ENCODE data around the gene DPH6. TPM values are rescaled to one million over a fixed set of nuclear protein-coding genes. Genes with fewer than 3 reads are reported as not detected.

Gene DPH6
- total and polyA plus RNA-seq, 4 experiments from 2014 or later: 11.5 to 28.3 (median 18.5) TPM

DNA sequence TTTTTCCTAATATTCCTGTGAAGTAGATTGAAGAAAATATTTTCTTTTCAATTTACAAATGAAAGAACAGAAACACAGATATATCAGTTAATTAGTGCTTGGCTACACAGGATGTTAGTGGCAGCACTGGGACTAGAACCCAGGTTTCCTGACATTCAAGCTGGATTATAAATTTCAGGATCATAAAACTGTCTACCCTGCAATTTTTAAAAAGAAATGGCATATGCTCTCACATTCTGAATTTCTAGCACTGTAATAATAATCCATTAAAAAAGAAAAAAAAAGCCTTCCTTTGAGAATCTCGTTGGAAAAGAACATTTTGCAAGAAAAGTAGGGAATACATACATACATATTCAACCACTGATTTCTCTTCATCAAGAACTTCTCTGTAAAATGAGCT, 9.3 kb upstream of the DPH6 start:
- no peaks in the 10 kb centered on the region for H3K4me1 ChIP-seq (ENCODE audit: insufficient read depth, low read length)
- Mint-ChIP-seq H3K4me3 (no peak overlapping the region), H3K27me3 (no peaks in the 10 kb centered on the region), H3K4me1 (no peaks in the 10 kb centered on the region), H3K9me3 (no peaks in the 10 kb centered on the region), H3K36me3 (no peaks in the 10 kb centered on the region), H3K27ac (no peak overlapping the region)
- H3K27ac ChIP-seq (ENCODE audit: low read depth, low read length): no peak overlapping the region
- intact Hi-C loops (cut with micrococcal nuclease): no loop called here
- POLR2A ChIA-PET (ENCODE audit: partially characterized antibody): interaction anchor here (1.5 kb wide), 1 partner anchor 9 kb away, joined by 6 read pairs; the partner anchor contains the start of gene DPH6
- no peak for DNase-seq
- H3K27me3 ChIP-seq (ENCODE audit: insufficient read depth, low read length): no peaks in the 10 kb centered on the region
- H3K9me3 ChIP-seq (ENCODE audit: control insufficient read depth in 1 of 2, low read length in 2 of 2): no peaks in the 10 kb centered on the region
- H3K4me3 ChIP-seq (ENCODE audit: low read length in 2 of 2): no peak overlapping the region
- CTCF ChIA-PET (ENCODE audit: partially characterized antibody): no interaction called here
- H3K36me3 ChIP-seq (ENCODE audit: insufficient read depth, low read length): no peaks in the 10 kb centered on the region

DNA sequence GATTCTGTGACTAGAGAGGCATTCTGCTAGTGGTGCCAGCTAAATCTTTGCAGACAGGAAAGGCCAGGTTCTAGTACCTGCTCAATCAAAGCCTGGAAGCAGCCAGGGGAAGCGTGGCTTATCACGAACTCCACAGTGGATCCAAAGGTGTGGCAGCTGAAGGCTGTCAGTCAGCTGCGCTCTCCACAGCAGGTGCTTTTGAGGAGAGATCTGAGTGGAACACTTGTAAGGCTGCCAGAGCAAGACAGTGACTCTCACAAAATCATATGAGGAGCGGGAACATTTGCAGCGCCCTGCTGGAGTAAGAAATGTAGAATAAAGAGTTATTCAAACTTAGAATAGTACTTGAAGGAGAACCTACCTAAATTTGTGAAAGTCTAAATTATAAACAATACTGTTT, 5.0 kb upstream of the DPH6 start:
- intact Hi-C loops (cut with micrococcal nuclease): no loop called here
- CTCF ChIA-PET (ENCODE audit: partially characterized antibody): no interaction called here
- peaks cover 0 to 2% of the 10 kb centered on the region in 2 donors for H3K36me3 Mint-ChIP-seq

DNA sequence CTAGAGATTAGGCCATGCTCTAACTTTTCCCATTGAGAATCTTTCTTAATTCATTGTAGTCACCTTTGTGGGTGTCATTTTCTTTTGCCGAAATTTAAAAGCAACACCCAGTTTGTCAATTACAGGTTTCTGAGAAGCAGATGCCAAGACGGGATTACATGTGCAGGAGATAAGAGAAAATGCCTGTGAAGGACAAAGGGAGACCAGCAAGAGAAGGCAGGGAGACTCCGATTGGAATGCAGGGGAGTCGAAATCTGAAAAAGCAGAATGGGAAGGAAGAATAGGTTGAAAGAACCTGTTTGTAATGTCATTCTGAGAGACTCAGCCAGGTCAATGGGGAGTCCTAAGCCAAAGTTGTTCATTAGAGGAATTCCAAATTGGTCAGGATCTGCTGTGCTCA, 3.6 kb upstream of the DPH6 start:
- Histone ChIP-seq H3K27me3 (ENCODE audit: insufficient read depth, low read length) (no peaks in the 10 kb centered on the region), H3K27ac (ENCODE audit: low read depth, low read length) (no peak overlapping the region), H3K36me3 (ENCODE audit: insufficient read depth, low read length) (no peaks in the 10 kb centered on the region), H3K9me3 (ENCODE audit: control insufficient read depth in 1 of 2, low read length in 2 of 2) (no peaks in the 10 kb centered on the region), H3K4me3 (ENCODE audit: low read length in 2 of 2) (no peak overlapping the region), H3K4me1 (ENCODE audit: insufficient read depth, low read length) (peaks cover 17% of the 10 kb centered on the region)
- ChIA-PET POLR2A (ENCODE audit: partially characterized antibody) (no interaction called here), CTCF (ENCODE audit: partially characterized antibody) (no interaction called here)
- DNase-seq: no peak
- H3K27me3 Mint-ChIP-seq: no peaks in the 10 kb centered on the region
- no peak overlapping the region for H3K27ac Mint-ChIP-seq
- no peaks in the 10 kb centered on the region for H3K9me3 Mint-ChIP-seq
- H3K4me3 Mint-ChIP-seq: no peak overlapping the region
- intact Hi-C loops (cut with micrococcal nuclease): loop anchor here (5.0 kb wide), 1 partner anchor 1447 kb away; the partner anchor contains the start of genes EMC7 and PGBD4
- peaks cover 0 to 8% of the 10 kb centered on the region in 2 donors for H3K36me3 Mint-ChIP-seq
- H3K4me1 Mint-ChIP-seq: peaks cover 7 to 23% (median 15%) of the 10 kb centered on the region in 4 donors

More for the DNA sequence above, 5.0 kb upstream of the DPH6 start:
- no peak for DNase-seq
- Histone ChIP-seq H3K4me3 (ENCODE audit: low read length in 2 of 2) (no peak overlapping the region), H3K27me3 (ENCODE audit: insufficient read depth, low read length) (no peaks in the 10 kb centered on the region), H3K27ac (ENCODE audit: low read depth, low read length) (no peak overlapping the region), H3K9me3 (ENCODE audit: control insufficient read depth in 1 of 2, low read length in 2 of 2) (no peaks in the 10 kb centered on the region), H3K36me3 (ENCODE audit: insufficient read depth, low read length) (no peaks in the 10 kb centered on the region), H3K4me1 (ENCODE audit: insufficient read depth, low read length) (peaks cover 7% of the 10 kb centered on the region)
- Mint-ChIP-seq H3K27me3 (no peaks in the 10 kb centered on the region), H3K4me1 (peaks cover 3 to 11% (median 6%) of the 10 kb centered on the region in 4 donors), H3K27ac (no peak overlapping the region), H3K9me3 (no peaks in the 10 kb centered on the region), H3K4me3 (no peak overlapping the region)
- POLR2A ChIA-PET (ENCODE audit: partially characterized antibody): no interaction called here

DNA sequence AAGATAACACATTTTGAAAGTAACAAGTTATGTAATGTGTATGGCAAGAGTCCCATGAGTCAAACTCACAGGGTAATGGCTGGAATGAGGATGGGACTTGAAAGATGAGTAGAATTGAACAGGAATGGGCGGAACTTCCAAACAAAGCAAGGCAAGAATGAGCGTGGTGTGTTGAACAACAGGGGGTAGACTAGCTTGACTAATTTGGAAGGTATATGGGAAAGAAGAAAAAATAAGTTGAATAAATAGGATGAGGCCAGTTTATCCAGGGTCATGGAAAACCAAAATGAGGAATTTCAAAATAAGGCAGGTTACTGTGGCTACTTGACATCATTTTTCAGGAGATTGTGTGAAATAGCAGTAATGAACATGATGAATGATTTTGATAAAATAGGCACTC, 2.5 kb upstream of the DPH6 start:
- H3K36me3 Mint-ChIP-seq: peaks cover 0 to 8% of the 10 kb centered on the region in 2 donors
- peaks cover 0 to under 1% (median 0%) of the 10 kb centered on the region in 8 donors for H3K9me3 Mint-ChIP-seq
- DNase-seq: no peak
- peaks cover 18% of the 10 kb centered on the region for H3K4me1 ChIP-seq (ENCODE audit: insufficient read depth, low read length)
- no peaks in the 10 kb centered on the region for H3K9me3 ChIP-seq (ENCODE audit: control insufficient read depth in 1 of 2, low read length in 2 of 2)
- intact Hi-C loops (cut with micrococcal nuclease): loop anchor here (5.0 kb wide), 1 partner anchor 1446 kb away; the partner anchor contains the start of genes EMC7 and PGBD4
- ChIA-PET POLR2A (ENCODE audit: partially characterized antibody) (no interaction called here), CTCF (ENCODE audit: partially characterized antibody) (no interaction called here)
- no peak overlapping the region for H3K4me3 Mint-ChIP-seq
- no peak overlapping the region for H3K4me3 ChIP-seq (ENCODE audit: low read length in 2 of 2)
- no peaks in the 10 kb centered on the region for H3K27me3 ChIP-seq (ENCODE audit: insufficient read depth, low read length)
- H3K27ac ChIP-seq (ENCODE audit: low read depth, low read length): no peak overlapping the region
- no peaks in the 10 kb centered on the region for H3K36me3 ChIP-seq (ENCODE audit: insufficient read depth, low read length)
- H3K4me1 Mint-ChIP-seq: peaks cover 9 to 30% (median 15%) of the 10 kb centered on the region in 4 donors
- H3K27ac Mint-ChIP-seq: no peak overlapping the region
- H3K27me3 Mint-ChIP-seq: no peaks in the 10 kb centered on the region

DNA sequence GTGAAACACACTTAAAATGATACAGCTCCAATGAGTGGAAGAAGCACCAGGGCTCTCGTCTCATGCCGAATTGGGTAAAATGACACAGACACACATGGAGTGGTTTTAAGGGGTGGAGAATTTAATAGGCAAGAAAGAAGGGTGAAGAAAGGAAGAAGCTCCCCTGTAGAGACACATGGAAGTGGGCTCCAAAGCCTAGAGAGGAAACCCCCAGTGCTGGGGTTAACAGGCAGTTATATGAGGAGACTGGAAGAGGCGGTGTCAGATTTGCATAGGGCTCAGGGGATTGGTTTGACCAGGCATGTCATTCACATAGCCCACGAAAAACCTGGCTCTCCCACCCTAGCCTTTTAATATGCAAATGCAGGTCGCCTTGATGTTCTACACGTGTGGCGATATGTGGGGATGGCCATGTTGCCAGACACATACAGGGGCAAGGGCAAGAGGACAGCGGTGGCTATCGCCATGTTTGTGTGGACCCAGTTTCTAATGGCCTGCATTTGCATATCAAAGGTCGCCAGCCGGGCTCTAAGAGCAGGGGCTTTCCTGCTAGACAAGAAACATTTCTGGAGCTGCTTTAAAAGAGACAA, 1.9 kb upstream of the DPH6 start:
- Histone ChIP-seq H3K4me3 (ENCODE audit: low read length in 2 of 2) (no peak overlapping the region), H3K27me3 (ENCODE audit: insufficient read depth, low read length) (no peaks in the 10 kb centered on the region), H3K27ac (ENCODE audit: low read depth, low read length) (no peak overlapping the region), H3K9me3 (ENCODE audit: control insufficient read depth in 1 of 2, low read length in 2 of 2) (no peaks in the 10 kb centered on the region), H3K4me1 (ENCODE audit: insufficient read depth, low read length) (peaks cover 18% of the 10 kb centered on the region), H3K36me3 (ENCODE audit: insufficient read depth, low read length) (no peaks in the 10 kb centered on the region)
- Mint-ChIP-seq H3K27me3 (no peaks in the 10 kb centered on the region), H3K27ac (peak overlapping the region in 1 of 7 donors; percentile 21), H3K9me3 (peaks cover 0 to 1% (median 0%) of the 10 kb centered on the region in 8 donors), H3K36me3 (peaks cover 0 to 8% of the 10 kb centered on the region in 2 donors), H3K4me1 (peaks cover 10 to 31% (median 15%) of the 10 kb centered on the region in 4 donors), H3K4me3 (peak overlapping the region in 1 of 8 donors; percentile 26)
- POLR2A ChIA-PET (ENCODE audit: partially characterized antibody): no interaction called here
- intact Hi-C loops (cut with micrococcal nuclease): loop anchor here (5.0 kb wide), 1 partner anchor 1446 kb away; the partner anchor contains the start of genes EMC7 and PGBD4
- CTCF ChIA-PET (ENCODE audit: partially characterized antibody): no interaction called here
- DNase-seq: no peak

DNA sequence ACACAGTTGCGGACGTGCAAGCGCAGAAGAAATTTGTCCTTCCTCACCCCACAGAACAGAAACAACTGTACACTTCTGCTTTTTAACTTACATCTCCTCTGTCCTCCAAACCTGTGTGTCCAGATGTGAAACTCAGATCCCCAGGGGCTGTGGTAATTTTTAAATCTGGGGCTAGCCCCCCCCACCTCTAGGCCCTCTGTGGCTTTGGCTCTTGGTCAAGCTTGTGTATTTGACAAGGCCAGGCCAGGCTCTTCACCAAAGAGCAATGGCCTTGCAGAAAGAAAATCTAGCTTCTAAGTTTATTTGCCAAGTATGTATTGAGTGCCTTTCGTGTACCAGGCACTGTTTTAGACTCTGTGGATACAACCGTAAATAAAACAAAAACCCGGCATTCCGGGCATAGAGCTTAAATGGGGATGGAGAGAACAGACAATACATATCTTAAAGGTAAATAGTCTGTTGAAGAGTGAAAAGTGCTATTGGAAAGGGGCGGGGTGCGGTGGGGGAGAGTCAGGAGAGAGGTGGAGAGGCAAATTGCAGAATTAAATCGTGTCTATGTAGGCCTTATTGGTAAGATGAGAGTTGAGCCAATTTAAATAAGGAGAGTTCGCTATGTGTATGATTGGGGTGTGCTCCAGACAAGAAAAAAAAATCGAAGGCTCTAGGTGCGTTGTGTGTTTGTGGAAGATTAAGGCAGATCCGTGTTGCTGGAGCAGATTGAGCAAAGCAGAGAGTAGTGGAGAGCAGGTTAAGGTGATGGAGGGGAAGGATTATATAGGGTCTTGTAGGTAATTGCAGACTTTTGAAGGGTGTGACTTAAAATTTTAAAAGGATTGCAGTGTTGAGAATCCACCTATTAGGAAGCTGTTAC, 781 bp upstream of the DPH6 start:
- H3K36me3 Mint-ChIP-seq: peaks cover 0 to 9% of the 10 kb centered on the region in 2 donors
- H3K27ac ChIP-seq (ENCODE audit: low read depth, low read length): peak overlapping the region; percentile 87
- H3K4me1 Mint-ChIP-seq: peaks cover 10 to 31% (median 15%) of the 10 kb centered on the region in 4 donors
- peaks cover 18% of the 10 kb centered on the region for H3K4me1 ChIP-seq (ENCODE audit: insufficient read depth, low read length)
- no peaks in the 10 kb centered on the region for H3K27me3 Mint-ChIP-seq
- CTCF ChIA-PET (ENCODE audit: partially characterized antibody): no interaction called here
- peak overlapping the region; percentile 86 to 100 (median 98) for H3K4me3 Mint-ChIP-seq
- peak overlapping the region; percentile 97 to 100 (median 98) for H3K27ac Mint-ChIP-seq
- peaks cover 0 to 1% (median 0%) of the 10 kb centered on the region in 8 donors for H3K9me3 Mint-ChIP-seq
- intact Hi-C loops (cut with micrococcal nuclease): loop anchor here (1.0 to 5.0 kb wide), 2 partner anchors 1033 to 1444 kb away; partner anchors contain the start of genes CDIN1, EMC7 and PGBD4
- DNase-seq: no peak
- H3K4me3 ChIP-seq (ENCODE audit: low read length in 2 of 2): peak overlapping the region; percentile 51 to 61
- H3K36me3 ChIP-seq (ENCODE audit: insufficient read depth, low read length): no peaks in the 10 kb centered on the region
- H3K9me3 ChIP-seq (ENCODE audit: control insufficient read depth in 1 of 2, low read length in 2 of 2): no peaks in the 10 kb centered on the region
- POLR2A ChIA-PET (ENCODE audit: partially characterized antibody): interaction anchor here (1.2 to 1.8 kb wide), 3 partner anchors 9 to 1033 kb away, joined by 5 to 7 read pairs (median 6); partner anchors contain the start of genes CDIN1 and ZNF770
- H3K27me3 ChIP-seq (ENCODE audit: insufficient read depth, low read length): no peaks in the 10 kb centered on the region

DNA sequence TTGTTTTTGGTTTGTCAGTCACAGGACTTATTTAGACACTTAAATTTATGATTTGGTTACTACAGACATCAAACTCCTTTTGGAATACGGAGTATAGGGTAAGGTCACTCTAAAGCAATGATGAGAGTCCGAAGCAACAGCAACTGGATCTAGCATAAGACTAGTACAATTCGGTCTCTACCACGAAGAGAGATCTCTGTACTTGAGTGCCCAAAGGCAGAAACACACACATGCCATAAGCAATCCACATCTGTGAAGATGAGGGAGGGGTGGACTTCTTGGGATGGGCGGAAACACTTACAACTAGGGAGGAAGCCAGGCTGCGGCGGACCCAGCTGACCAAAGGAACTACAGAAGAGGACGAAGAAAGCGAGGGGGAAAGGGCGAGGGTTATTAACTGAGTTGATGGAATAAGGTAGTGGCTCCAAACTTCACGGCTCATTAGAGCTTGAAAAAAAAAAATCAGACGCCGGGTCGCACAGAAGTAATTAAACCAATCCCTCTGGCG, 595 bp downstream of the DPH6 start:
- H3K4me3 ChIP-seq (ENCODE audit: low read length in 2 of 2): peak overlapping the region; percentile 51 to 61
- peaks cover 18% of the 10 kb centered on the region for H3K4me1 ChIP-seq (ENCODE audit: insufficient read depth, low read length)
- Mint-ChIP-seq H3K9me3 (peaks cover 0 to 1% (median 0%) of the 10 kb centered on the region in 8 donors), H3K36me3 (peaks cover 3 to 9% of the 10 kb centered on the region in 2 donors), H3K4me3 (peak overlapping the region; percentile 94 to 100 (median 98)), H3K27me3 (no peaks in the 10 kb centered on the region), H3K27ac (peak overlapping the region; percentile 97 to 100 (median 98)), H3K4me1 (peaks cover 13 to 31% (median 16%) of the 10 kb centered on the region in 4 donors)
- intact Hi-C loops (cut with micrococcal nuclease): loop anchor here (5.0 kb wide), 1 partner anchor 1443 kb away; the partner anchor contains the start of genes EMC7 and PGBD4
- ChIA-PET CTCF (ENCODE audit: partially characterized antibody) (no interaction called here), POLR2A (ENCODE audit: partially characterized antibody) (interaction anchor here (0.8 to 1.8 kb wide), 4 partner anchors 10 to 1034 kb away, joined by 3 to 7 read pairs (median 6); partner anchors contain the start of genes AQR, CDIN1 and ZNF770)
- no peaks in the 10 kb centered on the region for H3K9me3 ChIP-seq (ENCODE audit: control insufficient read depth in 1 of 2, low read length in 2 of 2)
- H3K36me3 ChIP-seq (ENCODE audit: insufficient read depth, low read length): no peaks in the 10 kb centered on the region
- peak overlapping the region; percentile 87 for H3K27ac ChIP-seq (ENCODE audit: low read depth, low read length)
- DNase-seq: no peak
- no peaks in the 10 kb centered on the region for H3K27me3 ChIP-seq (ENCODE audit: insufficient read depth, low read length)
